ENCODE data around the gene UBE2E2.

UBE2E2 gene

GRCh38 chr3:23537101-23537551 is 334.0 kb downstream of the UBE2E2 start:
- no peak for DNase-seq (ENCODE audit: low spot score)

DNA sequence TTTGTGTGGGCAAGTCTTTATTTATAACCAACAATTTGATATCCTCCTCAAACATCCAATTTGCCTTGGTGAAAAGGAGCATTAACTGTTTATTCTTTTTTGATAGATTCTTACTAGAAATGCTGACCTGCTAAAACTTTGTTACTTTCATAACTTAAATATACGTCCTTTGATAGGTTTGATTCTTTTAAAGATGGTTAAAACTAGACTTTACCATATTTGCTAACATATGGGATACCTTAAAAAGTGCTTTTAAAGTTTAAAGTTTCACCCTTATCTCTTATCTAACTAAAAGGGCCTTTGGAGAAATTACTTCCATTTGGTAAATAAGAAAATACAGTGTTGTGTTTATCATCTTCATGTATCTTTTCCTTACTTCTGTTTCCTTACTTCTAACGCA is 336.1 kb downstream of the UBE2E2 start:
- DNase-seq (ENCODE audit: low spot score) = no peak

- no peak for DNase-seq (ENCODE audit: low spot score)
These were observed 337.5 kb downstream of the UBE2E2 start for GRCh38 chr3:23540600-23540999.

DNA sequence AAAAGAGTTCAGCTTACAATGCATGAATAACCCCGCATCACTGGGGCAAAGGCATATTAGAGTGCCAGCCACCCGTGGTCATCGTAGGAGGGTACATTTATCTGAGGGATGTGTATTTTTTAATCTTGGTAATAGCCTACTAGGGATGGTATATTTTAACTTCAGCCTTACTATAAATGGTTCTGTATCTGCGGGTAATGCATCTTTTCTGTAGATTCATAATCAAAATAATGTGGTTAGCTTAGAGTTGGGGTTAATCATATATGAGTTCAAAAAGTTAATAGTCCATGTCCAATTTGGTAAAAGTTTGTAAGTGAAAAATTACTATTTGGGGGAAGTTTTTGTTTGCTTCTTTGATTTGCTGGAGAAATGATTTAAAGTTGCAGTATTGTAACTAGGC is 339.0 kb downstream of the UBE2E2 start:
- no peak for DNase-seq (ENCODE audit: low spot score)

GRCh38 chr3:23546181-23546580 is 343.1 kb downstream of the UBE2E2 start:
- DNase-seq (ENCODE audit: low spot score) = no peak

DNA sequence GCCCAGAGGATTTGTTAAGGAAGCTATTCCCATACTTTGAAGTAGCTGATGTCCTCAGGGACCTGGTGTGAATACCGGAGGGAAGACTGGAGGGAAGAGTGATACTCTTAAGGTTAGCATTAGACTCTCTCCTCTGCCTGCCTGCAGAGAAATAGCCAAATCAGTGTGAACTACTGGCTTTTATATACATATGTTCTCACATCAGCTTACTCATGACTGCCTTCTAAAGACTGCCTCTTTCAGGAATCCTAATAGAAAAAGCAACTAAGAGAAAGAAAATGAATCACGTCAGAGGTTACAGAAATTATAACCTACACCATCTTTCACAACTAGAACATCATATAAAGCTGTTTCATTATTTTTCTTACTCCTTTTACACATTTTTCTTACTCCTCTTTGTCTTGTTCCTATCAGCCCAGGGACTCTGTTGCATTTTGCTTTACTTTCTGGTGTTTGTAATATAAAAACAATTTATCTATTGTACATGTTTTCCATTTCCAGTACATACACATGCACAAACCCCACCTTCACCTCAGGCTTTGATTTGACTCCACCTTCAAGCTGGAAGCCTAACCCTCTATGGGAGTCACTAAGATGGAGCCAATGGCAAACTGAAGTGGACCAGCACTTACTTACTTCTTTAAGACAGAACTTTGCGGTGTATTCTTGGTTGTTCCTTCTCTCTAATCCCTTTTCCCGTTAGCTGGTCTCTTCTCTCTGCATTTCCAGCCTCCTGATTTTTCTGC is 345.0 kb downstream of the UBE2E2 start:
- no peak for DNase-seq (ENCODE audit: low spot score)

- DNase-seq (ENCODE audit: low spot score) = no peak
These were observed 345.6 kb downstream of the UBE2E2 start for GRCh38 chr3:23548706-23549105.

DNA sequence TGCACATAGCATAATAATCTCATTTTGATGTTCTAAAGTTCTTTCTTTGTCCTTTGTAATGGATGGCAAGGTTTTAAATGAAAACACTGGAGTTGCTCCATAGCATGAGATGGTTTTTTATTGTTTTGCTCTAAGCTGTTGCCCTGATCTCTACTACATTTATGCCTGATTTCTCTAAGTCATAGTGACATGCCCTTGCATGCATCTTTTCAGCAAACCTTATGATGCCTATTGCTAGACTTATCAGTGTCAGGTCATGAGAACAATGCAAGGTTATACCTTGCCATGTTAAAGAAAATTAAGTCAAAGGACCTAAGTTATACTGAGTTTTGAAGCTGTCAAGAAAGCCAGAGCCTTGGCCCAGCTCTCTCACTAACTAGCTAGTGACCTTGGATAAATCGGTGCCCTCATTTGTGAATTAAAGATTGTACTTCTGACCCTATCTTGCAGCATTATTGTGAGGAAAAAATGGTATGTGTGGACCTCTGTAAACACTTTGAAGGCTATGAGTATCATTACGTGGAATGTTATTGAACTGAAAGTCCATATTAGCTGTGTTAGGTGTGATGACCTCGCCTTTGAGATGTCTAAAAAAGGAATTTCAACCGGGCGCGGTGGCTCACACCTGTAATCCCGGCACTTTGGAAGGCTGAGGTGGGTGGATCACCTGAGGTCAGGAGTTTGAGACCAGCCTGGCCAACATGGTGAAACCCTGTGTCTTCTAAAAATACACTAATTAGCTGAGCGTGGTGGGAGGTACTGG is 346.2 kb downstream of the UBE2E2 start:
- no peak for DNase-seq (ENCODE audit: low spot score)

GRCh38 chr3:23550402-23550801 is 347.3 kb downstream of the UBE2E2 start:
- DNase-seq (ENCODE audit: low spot score) = no peak

GRCh38 chr3:23552506-23552905 is 349.4 kb downstream of the UBE2E2 start:
- no peak for DNase-seq (ENCODE audit: low spot score)

DNA sequence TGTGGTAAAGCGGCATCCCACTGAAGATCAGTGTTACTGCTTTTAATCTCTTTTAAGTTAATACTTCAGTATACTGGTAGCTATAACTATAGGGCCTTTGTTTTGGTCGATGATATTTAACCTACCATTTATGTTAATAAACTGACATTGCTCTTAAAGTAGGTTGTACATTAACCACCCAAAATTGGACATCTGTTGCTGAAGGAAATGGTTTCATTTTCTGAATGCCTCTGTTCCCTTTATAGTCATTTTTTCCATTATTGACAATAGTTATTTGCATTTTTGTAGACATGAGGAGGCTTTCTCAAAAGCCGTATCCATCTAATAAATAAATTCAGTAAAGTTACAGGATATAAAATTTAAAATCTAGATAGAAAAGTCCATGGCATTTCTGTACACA is 350.2 kb downstream of the UBE2E2 start:
- DNase-seq (ENCODE audit: low spot score) = no peak

GRCh38 chr3:23565041-23565775 is 362.1 kb downstream of the UBE2E2 start:
- DNase-seq (ENCODE audit: low spot score) = no peak

DNA sequence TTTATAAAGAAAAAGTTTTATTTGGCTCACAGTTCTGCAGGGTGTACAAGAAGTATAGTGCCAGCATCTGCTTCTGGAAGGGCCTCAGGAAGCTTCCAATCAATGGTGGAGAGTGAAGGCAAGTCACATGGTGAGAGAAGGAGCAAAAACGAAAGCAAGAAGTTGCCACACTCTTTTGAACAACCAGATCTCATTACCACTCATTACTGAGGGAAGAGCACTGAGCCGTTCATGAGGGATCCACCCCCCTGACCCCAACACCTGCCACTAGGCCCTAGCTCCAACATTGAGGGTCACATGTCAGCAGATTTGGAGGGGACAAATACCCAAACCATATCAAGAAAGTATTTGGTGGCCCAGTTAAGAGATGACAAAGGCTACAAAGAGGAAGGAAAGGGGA is 363.4 kb downstream of the UBE2E2 start:
- DNase-seq (ENCODE audit: low spot score) = no peak

DNA sequence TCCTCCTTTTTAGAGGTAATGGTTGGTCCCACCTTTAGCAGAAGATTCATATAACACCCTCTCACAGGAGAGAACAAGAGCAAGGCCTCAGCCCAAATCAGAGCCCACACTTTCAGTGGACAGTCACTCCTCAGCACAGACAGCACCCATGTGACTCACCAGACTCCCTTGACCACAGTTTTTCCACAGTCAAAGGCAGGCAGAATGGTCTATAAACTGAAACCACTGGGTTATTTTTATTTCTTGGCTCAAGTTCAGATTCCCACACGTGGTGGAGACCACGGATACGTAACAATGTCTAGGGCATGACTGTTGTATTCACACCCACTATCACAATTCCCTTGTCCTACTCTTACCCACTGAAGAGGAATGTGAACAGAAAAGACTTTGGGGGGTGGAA is 364.8 kb downstream of the UBE2E2 start:
- DNase-seq (ENCODE audit: low spot score) = no peak

GRCh38 chr3:23573827-23574226 is 370.7 kb downstream of the UBE2E2 start:
- DNase-seq (ENCODE audit: low spot score) = no peak

- DNase-seq (ENCODE audit: low spot score) = no peak
These were observed 371.7 kb downstream of the UBE2E2 start for GRCh38 chr3:23574822-23575315.

DNA sequence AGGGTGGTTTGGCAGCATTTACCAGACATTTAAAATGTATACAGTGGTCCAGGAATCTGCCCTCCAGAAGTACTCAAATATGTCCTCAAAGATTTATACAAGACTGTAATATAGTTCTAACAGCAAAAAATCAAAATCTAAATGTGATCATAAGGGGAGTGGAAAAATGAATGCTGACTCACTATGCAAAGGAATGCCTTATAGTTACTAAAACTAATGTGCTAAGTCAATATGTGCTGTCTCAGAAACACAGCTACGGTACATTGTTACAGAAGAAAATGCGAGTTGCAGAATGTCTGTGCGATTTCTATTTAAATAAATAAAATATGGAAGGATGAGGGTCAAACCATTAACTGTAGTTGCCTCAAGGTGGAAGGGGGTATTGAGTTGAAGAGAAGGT is 372.6 kb downstream of the UBE2E2 start:
- no peak for DNase-seq (ENCODE audit: low spot score)

- DNase-seq (ENCODE audit: low spot score) = no peak
These were observed 373.3 kb downstream of the UBE2E2 start for GRCh38 chr3:23576379-23576959.

DNA sequence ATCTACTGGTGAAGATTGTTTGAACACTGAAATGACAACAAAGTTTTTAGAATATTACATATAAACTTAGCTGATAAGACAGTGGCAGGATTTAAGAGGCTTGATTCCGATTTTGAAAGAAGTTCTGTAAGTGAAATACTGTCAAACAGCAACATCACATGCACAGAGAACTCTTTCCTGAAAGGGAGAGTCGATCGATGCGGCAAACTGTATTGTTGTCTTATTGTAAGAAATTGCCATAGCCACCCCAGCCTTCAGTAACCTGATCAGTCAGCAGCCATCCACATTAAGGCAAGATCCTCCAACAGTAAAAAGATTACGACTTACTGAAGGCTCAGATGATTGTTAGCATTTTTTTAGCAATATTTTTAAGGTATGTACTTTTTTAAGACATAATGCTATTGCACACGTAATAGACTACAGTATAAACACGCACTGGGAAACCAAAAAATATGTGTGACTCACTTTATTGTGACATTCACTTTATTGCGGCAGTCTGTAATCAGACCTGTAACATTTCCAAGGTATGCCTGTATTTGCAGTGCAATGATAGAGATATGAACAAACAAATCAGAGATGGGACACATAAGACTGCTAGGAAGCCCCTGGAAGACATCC is 377.1 kb downstream of the UBE2E2 start:
- DNase-seq (ENCODE audit: low spot score) = no peak

DNA sequence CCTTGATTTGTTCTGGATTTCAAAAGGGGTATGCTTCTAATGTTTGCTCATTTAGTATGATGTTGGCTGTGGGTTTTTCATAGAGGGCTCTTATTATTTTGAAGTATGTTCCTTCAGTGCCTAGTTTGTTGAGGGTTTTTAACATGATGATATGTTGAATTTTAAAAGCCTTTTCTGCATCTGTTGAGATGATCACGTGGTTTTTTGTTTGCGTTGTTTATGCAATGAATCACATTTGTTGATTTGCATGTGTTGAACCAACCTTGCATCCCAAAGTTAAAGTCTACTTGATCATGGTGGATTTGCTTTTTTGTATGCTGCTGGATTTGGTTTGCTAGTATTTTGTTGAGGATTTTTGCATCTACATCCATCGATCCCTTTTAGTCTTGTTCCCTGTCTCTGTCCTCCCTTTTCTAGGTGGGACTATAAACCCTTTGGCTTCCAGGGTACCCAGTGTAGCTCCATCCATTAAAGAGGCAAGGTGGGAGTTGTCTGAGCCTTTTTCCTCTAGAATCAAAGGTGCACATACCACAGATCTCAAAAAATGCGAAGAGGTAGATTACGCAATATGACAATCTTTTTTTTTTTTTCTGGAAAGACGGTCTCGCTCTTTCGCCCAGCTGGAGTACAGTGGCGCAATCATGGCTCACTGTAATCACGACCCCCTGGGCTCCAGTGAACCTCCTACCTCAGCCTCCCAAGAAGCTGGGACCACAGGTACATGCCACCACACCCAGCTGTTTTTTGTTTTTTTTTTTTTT is 381.0 kb downstream of the UBE2E2 start:
- no peak for DNase-seq (ENCODE audit: low spot score)

DNA sequence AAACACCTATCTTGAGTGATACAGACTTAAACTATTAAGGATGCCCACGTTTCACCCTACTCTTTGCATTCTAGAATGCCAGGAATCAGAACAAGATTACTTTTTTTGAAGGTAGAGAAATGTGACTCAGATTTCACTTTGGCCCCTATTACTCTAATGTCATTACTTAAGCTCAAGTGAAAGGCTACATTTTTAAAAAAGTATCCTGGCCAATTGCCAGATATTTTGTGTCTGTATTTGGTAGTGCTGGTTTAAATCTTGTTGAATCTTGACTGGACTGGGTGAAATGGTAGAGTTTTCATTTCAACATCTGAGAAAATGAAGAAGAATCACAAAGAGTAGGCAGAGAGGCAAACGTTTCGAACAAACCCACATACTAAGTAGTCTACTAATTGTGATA is 384.4 kb downstream of the UBE2E2 start:
- DNase-seq (ENCODE audit: low spot score) = no peak
